Retinal pigment epithelial cell (primary cell): Measurements from ENCODE around the gene SRCAP.
A peak's percentile ranks its signal among the peaks of the same experiment; 100 is the strongest.

Experiments
- DNase-seq: peaks from one replicate; pipeline ENCODE4 v3.0.0-alpha.2; 2010; ENCODE audit warnings: low read depth
- H3K4me3 ChIP-seq: 2 replicates; pipeline ENCODE4 v1.5.1; 2011; ENCODE audit warnings: mild to moderate bottlenecking, low read length, control low read depth, moderate library complexity
- TF ChIP-seq, protein P1 (sequence below): conservative IDR thresholded peaks from 2 replicates; pipeline ENCODE4 v1.5.1; 2011; ENCODE audit warnings: low read depth, low read length, control low read depth, inconsistent platforms

Gene SRCAP

DNA sequence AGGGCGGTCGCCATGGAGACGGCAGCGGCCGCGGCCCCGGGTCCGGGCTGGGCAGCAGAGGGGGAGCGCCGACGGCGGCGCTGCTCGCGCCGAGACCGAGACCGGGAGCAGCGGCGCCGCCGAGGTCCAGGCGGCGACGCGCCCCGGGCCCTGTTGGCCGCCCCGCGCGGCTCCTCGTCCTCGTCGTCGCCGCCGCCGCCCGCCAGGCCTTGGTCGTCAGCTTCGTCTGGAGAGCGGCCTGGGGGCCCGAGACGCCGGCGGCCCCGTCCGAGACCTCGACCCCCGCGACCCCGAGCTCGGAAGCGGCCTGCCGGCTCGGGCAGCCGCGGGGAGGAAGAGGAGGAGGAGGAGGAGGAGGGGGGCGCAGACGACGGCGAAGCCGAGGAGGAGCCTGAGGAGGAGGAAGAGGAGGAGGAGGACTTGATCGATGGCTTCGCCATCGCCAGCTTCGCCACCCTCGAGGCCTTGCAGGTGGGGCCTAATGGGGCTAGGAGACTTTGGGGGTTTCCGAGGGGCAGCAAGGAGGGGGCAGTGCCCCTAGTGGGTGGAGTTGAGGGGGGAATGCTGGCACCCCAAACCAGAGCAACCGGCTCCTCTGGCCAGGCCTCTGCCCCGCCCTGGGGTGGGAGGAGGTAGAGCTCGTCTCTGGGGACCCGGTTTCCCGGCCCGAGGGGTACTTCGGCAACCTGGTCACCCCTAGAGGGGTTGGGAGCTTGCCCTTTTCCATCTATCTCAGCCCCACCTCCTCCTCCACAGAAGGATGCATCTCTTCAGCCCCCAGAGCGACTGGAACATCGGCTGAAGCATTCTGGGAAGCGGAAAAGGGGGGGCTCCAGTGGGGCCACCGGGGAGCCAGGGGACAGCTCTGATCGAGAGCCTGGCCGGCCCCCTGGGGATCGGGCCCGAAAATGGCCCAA, 39.2 kb upstream of the SRCAP start:
- DNase-seq: no peak
- peak overlapping the region; percentile 90 for H3K4me3 ChIP-seq
- TF ChIP-seq, protein P1, sequence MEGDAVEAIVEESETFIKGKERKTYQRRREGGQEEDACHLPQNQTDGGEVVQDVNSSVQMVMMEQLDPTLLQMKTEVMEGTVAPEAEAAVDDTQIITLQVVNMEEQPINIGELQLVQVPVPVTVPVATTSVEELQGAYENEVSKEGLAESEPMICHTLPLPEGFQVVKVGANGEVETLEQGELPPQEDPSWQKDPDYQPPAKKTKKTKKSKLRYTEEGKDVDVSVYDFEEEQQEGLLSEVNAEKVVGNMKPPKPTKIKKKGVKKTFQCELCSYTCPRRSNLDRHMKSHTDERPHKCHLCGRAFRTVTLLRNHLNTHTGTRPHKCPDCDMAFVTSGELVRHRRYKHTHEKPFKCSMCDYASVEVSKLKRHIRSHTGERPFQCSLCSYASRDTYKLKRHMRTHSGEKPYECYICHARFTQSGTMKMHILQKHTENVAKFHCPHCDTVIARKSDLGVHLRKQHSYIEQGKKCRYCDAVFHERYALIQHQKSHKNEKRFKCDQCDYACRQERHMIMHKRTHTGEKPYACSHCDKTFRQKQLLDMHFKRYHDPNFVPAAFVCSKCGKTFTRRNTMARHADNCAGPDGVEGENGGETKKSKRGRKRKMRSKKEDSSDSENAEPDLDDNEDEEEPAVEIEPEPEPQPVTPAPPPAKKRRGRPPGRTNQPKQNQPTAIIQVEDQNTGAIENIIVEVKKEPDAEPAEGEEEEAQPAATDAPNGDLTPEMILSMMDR: peak; percentile 18

DNA sequence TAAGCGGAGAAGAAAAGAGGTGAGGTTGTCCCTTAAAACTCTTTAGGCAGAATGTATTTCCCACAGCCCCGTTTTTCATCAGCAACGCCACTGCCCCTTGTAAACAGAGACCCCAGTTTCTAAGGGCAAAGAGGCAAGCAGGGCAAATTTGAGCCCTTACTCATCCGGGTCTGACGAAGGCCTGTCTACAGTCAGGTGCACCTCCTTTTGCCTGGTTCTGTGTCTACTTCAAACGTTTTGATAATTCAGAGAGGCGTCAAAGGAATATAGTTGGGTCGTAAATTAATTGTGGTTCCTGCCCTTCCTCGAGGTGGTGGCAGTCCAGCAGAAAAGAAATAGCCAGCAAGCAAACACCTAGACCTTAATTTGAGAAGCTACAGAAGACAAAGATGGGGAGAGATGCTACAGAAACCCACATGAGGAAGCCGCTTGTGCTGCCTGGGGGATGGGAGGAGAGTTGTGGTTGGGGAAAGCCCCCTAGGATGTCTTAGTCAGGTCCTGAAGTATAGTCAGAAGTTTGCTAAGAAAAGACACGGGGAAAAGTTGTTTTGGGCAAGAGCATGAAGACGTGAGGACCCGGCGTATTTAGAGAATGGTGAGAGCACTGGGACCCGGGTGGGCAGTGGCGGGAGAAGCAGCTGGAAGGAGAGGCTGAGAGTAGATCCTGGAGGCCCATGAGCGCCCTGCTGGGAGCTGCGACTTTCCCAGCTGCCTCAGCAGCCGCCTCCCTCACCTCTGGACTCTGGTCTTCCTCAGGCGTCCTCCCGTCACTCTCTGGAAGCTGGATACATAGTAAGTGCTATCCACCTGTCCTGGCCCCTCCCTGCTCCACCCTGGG, 38.3 kb upstream of the SRCAP start:
- DNase-seq: no peak

DNA sequence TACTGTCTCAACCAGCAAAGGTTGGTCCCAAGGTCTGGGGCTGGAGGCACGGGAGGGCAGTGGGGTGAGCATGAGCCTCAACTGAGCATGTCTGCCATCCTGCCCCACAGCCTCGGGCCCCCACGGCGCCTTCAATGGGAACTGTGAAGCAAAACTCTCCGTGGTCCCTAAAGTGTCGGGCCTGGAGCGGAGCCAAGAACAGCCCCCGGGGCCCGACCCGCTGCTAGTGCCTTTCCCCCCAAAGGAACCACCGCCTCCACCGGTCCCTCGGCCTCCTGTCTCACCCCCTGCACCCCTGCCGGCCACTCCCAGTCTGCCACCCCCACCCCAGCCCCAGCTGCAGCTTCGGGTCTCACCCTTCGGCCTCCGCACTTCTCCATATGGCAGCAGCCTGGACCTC, 36.5 kb upstream of the SRCAP start:
- TF ChIP-seq, protein P1: no peak
- no peak overlapping the region for H3K4me3 ChIP-seq
- no peak for DNase-seq

More for the DNA sequence above, 38.3 kb upstream of the SRCAP start:
- peak overlapping the region; percentile 90 for H3K4me3 ChIP-seq
- TF ChIP-seq, protein P1: no peak

DNA sequence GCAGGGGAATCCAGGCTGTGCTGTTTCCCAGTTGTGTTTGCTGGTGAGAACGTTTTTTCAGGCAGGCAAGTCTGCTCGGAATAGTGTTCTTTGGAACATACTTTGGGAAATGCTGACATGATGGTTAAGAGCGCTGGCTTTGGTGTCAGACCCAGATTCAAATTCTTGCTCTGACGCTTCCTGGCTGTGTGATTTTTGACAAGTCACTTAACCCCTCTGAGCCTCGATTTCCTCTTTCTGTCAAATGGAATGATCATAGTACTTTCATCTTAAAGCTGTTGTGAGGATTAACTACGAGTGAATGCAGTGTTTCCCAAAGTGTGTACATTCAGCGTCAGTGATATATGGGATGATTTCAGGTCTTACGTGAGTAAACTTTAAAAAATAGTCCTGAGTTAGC, 35.9 kb upstream of the SRCAP start:
- no peak for DNase-seq
- H3K4me3 ChIP-seq: no peak overlapping the region
- TF ChIP-seq, protein P1: no peak

DNA sequence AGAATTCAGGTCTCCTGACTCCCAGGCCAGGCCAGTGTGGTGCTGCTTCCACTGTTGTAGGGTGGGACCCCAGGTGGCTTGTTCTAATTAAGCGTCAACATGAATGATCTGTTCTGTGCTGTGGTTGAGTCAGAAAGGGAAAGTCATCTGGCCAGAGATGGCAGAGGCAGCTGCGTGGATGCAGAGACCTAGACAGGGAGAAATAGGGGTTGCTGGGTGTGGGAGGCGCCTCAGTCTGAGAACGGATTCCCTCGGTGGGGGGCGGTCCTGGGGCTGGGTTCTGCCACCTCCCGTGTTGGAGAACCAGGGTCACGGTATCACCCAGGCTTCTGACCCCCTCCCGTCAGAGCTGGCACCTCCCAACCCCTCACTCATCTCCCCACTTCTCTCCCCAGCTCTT, 35.2 kb upstream of the SRCAP start:
- TF ChIP-seq, protein P1: no peak
- DNase-seq: no peak
- no peak overlapping the region for H3K4me3 ChIP-seq

DNA sequence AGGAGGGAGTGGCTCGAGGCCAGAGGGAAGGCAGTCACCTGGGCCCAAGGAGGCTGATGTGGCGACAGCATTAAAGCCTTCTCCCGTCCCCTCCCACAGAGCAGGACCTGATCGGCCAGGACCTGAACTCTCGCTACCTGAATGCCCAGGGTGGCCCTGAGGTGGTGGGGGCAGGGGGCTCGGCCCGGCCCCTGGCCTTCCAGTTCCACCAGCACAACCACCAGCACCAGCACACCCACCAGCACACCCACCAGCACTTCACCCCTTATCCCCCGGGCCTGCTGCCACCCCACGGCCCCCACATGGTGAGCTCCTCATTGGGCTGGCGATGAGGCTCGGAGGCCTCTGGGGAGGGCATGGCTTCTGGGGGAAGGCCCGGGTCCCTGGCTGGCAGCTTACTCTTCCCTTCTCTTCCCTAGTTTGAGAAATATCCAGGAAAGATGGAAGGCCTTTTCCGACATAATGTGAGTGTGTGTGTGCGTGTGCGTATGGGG, 34.3 kb upstream of the SRCAP start:
- no peak for DNase-seq
- no peak overlapping the region for H3K4me3 ChIP-seq
- TF ChIP-seq, protein P1: no peak
